D721Med (cell line): ENCODE measurements around the gene DTNB.
"Not testable (repeated sequence)": the region's sequence is repeated elsewhere in the genome, so short reads cannot be mapped to it uniquely, and the experiment has no call there.

ENCODE experiments used
- DNase-seq: peaks from one replicate; pipeline ENCODE4 v3.0.0; 2011; ENCODE audit warnings: low spot score; ENCODE audit not compliant: insufficient read length
- FAIRE-seq: peaks from 2 replicates; lab custom pipeline; 2011; peaks lifted over from hg19 to GRCh38; lab: Jason Lieb, UNC
- TF ChIP-seq, protein P1 (sequence below): IDR thresholded peaks from 2 replicates; pipeline ENCODE4 v1.5.1; 2012; ENCODE audit warnings: mild to moderate bottlenecking, control low read depth; ENCODE audit not compliant: insufficient read depth; ENCODE audit errors: missing control alignments

Gene DTNB

DNA sequence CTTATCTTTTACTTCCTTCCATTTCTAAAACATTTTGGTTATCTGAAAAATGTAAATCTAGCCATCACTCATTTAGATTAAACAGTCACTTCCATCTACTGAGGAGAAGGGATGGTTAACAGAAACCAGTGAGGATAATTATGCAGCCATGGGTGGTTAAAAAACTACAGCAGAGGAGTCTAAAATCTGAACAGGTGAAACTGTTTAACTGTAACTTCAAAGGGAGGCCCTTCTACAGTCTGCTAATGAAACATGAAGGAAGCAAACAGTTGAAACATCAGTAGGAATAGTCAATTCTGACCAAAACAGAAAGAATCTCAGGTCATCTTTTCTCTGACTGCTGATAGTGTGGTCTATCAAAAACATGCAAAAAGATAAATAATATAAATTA lies 71.0 kb downstream of the DTNB start:
- DNase-seq (no peak), FAIRE-seq (no peak)
- TF ChIP-seq, protein P1, sequence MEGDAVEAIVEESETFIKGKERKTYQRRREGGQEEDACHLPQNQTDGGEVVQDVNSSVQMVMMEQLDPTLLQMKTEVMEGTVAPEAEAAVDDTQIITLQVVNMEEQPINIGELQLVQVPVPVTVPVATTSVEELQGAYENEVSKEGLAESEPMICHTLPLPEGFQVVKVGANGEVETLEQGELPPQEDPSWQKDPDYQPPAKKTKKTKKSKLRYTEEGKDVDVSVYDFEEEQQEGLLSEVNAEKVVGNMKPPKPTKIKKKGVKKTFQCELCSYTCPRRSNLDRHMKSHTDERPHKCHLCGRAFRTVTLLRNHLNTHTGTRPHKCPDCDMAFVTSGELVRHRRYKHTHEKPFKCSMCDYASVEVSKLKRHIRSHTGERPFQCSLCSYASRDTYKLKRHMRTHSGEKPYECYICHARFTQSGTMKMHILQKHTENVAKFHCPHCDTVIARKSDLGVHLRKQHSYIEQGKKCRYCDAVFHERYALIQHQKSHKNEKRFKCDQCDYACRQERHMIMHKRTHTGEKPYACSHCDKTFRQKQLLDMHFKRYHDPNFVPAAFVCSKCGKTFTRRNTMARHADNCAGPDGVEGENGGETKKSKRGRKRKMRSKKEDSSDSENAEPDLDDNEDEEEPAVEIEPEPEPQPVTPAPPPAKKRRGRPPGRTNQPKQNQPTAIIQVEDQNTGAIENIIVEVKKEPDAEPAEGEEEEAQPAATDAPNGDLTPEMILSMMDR, result no peak

- not testable (repeated sequence) for FAIRE-seq, DNase-seq
Observed at GRCh38 chr2:25601711-25602332, 71.6 kb downstream of the DTNB start.

DNA sequence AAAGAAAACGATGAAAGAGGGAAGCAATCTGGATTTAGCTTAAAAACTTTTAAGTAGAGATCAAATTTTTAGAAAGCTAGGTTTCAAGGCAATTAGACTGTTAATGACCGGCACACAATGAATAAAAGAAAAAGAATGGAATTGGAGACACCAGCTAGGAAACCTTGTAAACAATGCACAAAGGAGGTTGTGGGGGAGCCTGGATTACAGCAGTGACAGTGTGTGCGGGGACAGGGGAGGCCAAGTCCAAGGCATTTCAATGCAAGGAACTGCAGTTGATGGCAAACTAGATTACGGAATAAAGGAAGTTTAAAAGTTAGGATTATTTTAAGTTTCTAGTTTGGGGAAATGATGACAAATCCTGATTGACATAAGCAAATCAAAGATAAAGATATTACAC lies 74.5 kb downstream of the DTNB start:
- TF ChIP-seq, protein P1, result no peak
- DNase-seq, result no peak
- FAIRE-seq, result no peak

GRCh38 chr2:25598332-25598731 lies 75.0 kb downstream of the DTNB start:
- no peak for DNase-seq
- TF ChIP-seq, protein P1, result no peak
- no peak for FAIRE-seq

- DNase-seq, result no peak
- TF ChIP-seq, protein P1, result no peak
- no peak for FAIRE-seq
Observed at GRCh38 chr2:25597881-25598280, 75.5 kb downstream of the DTNB start.

DNA sequence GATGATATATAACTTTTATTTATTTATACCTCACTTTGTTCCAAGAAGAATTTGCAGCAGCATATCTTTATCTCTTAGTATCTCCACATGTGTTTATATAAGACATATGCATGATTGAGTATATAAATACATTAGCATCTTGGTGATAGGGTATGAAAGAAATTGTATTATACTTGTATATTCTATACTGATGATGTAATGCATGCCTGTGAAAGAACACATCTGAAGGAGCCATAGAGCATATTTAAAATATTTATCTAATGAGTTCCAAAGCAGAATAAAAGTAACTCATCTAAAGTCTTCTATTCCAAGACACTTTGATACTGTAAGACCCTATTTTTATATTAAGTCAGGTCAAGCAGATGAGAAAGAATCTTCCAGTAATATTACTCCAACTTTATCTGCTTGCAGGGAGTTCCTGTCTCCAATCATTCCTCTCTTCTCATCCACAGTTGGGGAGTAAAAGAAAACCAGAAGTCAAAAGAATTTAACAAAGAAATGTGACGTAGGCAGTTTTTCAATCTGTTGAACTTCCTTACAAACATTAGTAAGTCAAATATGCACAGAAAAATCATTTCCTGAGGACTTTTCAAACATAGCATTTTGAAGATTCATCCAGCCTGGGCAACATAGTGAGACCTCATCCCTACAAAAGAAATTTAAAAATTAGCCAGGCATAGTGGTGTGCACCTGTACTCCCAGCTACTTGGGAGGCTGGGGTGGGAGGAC lies 76.7 kb downstream of the DTNB start:
- DNase-seq (no peak), FAIRE-seq (no peak)
- TF ChIP-seq, protein P1, result no peak

GRCh38 chr2:25595393-25595792 lies 78.0 kb downstream of the DTNB start:
- TF ChIP-seq, protein P1, result no peak
- FAIRE-seq, result no peak
- no peak for DNase-seq
